GM12874 (cell line): ENCODE results near the gene ANKS1A.

Source experiments
- CTCF ChIP-seq: IDR thresholded peaks from 2 replicates; pipeline ENCODE4 v1.5.1; 2011; ENCODE audit warnings: low read depth, mild to moderate bottlenecking, control low read depth, low read length, moderate library complexity; ENCODE audit not compliant: insufficient read depth

The ANKS1A gene

GRCh38 chr6:35033683-35034082, 144.6 kb downstream of the ANKS1A start:
- no peak for TF ChIP-seq CTCF

- no peak for TF ChIP-seq CTCF
Measured at GRCh38 chr6:35034411-35035191, 145.5 kb downstream of the ANKS1A start.

GRCh38 chr6:35035481-35036030, 146.5 kb downstream of the ANKS1A start:
- no peak for TF ChIP-seq CTCF

- no peak for TF ChIP-seq CTCF
Measured at GRCh38 chr6:35036059-35036827, 147.2 kb downstream of the ANKS1A start.

GRCh38 chr6:35036828-35037663, 148.0 kb downstream of the ANKS1A start:
- no peak for TF ChIP-seq CTCF

- TF ChIP-seq CTCF = no peak
Measured at GRCh38 chr6:35037664-35038038, 148.6 kb downstream of the ANKS1A start.

GRCh38 chr6:35038076-35038475, 149.0 kb downstream of the ANKS1A start:
- TF ChIP-seq CTCF = no peak
